ENCODE measurements around the gene EXOC3. TPM values are rescaled to one million over a fixed set of nuclear protein-coding genes. Genes with fewer than 3 reads are reported as not detected.
A peak's percentile ranks its signal among the peaks of the same experiment; 100 is the strongest.

EXOC3 gene
- polyA plus RNA-seq, 3 donors from 2014 or later = 22.6 to 43.9 (median 34.0) TPM

DNA sequence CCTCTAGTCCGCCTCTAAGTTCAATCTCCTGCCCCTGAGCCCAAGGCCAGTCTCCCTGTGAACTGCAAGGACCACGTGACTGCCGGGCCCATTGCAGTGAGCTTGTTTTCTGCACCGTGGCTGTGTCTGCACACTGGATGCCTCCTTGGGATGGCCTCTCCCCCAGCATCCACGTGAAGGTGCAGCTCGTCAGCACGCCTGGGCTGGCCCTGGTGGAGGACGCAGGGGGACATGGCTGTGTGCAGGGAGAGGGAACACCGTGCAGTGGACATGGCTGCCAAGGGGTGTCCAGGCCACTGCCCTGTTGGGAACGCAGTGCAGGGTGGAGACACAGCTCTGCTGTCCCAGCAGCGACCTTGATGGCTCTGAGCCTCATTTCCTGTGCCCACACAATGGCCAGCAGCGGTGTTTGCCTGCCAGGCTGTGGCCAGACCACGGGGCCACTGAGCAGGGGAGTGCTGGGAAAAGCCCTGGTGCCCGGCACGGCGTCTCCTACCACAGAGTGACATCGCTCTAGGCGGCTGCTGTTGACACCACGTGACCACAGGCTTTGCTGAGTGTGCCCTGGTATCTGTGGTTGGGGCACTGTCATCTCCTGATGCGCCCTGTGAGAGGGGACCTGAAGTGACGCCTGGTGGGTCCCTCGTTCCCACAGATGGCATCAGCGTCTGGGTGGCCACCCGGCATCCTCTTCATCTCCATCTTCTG lies 26.9 kb upstream of the EXOC3 start:
- Mint-ChIP-seq H3K4me3 (peak overlapping the region in 1 of 5 donors; percentile 70), H3K27me3 (ENCODE audit: low read depth in 3 of 3) (peaks cover 0 to 2% (median 2%) of the 10 kb centered on the region in 3 donors), H3K27ac (peak overlapping the region in 1 of 6 donors; percentile 86), H3K9me3 (no peaks in the 10 kb centered on the region), H3K36me3 (no peaks in the 10 kb centered on the region), H3K4me1 (no peaks in the 10 kb centered on the region)
- DNase-seq = no peak

DNA sequence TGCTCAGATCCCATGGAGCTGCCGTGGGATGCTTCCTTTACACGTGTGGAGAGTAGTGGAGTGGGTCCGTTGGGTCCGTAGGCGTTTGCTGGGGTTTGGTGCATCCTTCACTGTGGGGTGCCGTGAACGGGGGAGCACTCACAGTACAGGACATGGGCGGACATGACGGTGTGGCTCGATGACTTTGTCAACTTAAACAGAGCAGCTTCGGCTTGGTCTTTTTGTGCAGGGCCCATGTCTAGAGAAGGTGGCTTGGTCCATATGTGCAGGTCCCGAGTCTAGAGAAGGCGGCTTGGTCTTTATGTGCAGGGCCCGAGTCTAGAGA lies 26.4 kb upstream of the EXOC3 start:
- Mint-ChIP-seq H3K36me3 (no peaks in the 10 kb centered on the region), H3K27me3 (ENCODE audit: low read depth in 3 of 3) (peaks cover 0 to 2% (median 2%) of the 10 kb centered on the region in 3 donors), H3K4me3 (peak overlapping the region in 1 of 5 donors; percentile 70), H3K4me1 (no peaks in the 10 kb centered on the region), H3K27ac (peak overlapping the region in 1 of 6 donors; percentile 86), H3K9me3 (no peaks in the 10 kb centered on the region)
- DNase-seq = no peak

DNA sequence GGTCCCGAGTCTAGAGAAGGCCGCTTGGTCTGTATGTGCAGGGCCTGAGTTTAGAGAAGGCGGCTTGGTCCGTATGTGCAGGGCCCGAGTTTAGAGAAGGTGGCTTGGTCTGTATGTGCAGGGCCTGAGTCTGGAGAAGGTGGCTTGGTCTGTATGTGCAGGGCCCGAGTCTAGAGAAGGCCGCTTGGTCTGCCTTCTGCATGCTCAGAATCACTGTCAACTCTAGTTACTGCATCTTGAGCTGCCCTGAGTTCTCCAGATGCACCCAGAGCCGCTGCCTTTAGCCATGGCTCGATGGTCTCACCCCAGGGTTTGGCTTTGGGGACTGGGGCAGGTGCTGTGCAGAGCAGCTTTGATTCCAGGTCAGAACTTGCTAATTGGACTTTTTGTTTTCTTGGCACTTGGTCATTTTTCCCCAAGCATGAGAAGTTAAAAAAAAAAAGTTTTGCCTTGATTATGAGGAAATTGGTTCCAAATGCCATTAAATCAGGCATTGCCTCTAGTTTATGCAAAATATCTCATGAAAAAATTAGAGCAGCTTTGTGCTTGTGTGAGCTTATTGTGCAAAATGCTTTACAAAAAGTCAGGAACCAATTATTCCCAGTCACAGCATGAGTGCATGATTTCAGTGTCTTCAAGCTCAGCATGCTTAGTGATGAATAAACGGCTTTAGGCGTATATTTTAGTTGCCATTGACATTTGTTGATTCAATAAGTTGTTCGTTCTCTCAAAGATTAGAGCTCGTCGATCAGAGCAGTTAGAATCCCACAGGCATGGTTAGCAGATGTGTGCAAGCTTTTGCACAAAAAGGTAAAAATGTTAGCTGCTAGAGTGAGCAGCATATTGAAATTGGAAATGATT lies 25.4 kb upstream of the EXOC3 start:
- Mint-ChIP-seq H3K27me3 (ENCODE audit: low read depth in 3 of 3) (peaks cover 0 to 2% (median 0%) of the 10 kb centered on the region in 3 donors), H3K36me3 (no peaks in the 10 kb centered on the region), H3K9me3 (no peaks in the 10 kb centered on the region), H3K4me1 (no peaks in the 10 kb centered on the region), H3K4me3 (no peak overlapping the region), H3K27ac (no peak overlapping the region)
- no peak for DNase-seq

DNA sequence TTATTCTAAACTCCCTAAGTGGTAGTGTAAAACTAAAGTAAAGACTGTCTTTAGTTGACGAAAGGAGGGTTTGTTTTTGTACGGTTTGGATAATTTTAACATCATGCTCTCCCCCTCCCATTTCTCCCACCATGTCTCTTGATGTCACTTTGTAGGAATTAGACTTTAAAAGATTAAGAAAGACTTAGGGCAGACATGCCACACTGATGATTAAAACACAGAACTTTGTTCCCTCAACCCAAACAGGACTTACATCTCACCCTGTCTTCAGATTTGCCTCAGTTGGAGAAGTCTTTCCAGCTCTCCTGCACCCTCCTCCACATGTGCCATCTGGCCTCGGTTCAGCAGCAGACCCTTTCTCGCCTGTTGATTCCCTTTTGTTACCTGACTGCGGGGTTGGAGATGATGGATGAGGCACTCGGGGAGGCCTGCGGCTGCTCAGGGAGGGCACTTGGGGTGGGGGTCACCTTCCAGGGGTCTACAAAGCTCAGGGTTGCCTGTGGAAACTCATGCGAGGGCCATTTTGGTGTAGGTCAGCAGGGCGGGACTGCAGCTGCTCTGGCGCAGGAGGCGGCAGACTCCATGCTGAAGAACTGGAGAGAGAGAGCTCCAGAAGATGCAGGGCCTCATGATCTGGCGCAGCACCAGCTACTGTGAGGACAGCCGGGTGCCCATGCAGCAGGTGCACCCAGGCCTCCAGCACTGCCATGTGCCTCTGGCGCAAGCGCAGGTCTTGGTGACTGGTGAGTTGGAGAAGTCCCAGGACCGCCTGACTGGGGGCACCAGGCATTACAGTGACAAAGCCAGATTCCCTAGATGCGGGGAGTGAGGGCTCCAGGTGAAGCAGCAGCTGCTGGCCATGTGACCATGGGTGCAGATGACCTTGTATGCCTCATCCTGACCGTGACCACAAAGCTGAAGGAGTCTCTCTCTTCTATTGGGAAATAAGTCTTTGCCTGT lies 24.5 kb upstream of the EXOC3 start:
- H3K9me3 Mint-ChIP-seq = no peaks in the 10 kb centered on the region
- peaks cover 4 to 6% of the 10 kb centered on the region in 2 donors for H3K4me1 Mint-ChIP-seq
- no peak for DNase-seq
- no peak overlapping the region for H3K4me3 Mint-ChIP-seq
- H3K36me3 Mint-ChIP-seq = no peaks in the 10 kb centered on the region
- H3K27me3 Mint-ChIP-seq (ENCODE audit: low read depth in 3 of 3) = peaks cover 0 to 2% (median 2%) of the 10 kb centered on the region in 3 donors
- no peak overlapping the region for H3K27ac Mint-ChIP-seq

DNA sequence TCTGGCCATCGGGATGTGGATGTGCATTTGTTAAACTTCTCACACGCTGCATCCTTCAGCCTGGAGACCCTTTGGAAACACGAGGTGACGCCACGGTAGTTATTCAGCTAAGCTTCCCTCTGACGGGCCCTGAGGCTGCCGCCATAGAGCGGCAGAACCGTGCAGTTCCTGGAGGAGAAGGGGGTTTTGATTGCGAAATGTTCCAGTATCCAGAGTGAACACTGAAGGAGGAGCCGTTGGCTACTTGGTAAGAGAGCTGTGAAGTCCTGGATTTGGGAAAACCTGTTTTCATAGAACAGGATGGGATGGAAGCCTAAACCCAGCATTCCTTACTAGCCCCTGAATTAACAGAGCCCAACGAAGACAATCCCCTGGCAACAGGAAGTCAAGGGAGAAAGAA lies 23.0 kb upstream of the EXOC3 start:
- DNase-seq = no peak
- Mint-ChIP-seq H3K9me3 (no peaks in the 10 kb centered on the region), H3K4me3 (no peak overlapping the region), H3K27ac (no peak overlapping the region), H3K27me3 (ENCODE audit: low read depth in 3 of 3) (peaks cover 0 to 7% (median 4%) of the 10 kb centered on the region in 3 donors), H3K4me1 (peaks cover 8% of the 10 kb centered on the region in 2 donors), H3K36me3 (no peaks in the 10 kb centered on the region)

DNA sequence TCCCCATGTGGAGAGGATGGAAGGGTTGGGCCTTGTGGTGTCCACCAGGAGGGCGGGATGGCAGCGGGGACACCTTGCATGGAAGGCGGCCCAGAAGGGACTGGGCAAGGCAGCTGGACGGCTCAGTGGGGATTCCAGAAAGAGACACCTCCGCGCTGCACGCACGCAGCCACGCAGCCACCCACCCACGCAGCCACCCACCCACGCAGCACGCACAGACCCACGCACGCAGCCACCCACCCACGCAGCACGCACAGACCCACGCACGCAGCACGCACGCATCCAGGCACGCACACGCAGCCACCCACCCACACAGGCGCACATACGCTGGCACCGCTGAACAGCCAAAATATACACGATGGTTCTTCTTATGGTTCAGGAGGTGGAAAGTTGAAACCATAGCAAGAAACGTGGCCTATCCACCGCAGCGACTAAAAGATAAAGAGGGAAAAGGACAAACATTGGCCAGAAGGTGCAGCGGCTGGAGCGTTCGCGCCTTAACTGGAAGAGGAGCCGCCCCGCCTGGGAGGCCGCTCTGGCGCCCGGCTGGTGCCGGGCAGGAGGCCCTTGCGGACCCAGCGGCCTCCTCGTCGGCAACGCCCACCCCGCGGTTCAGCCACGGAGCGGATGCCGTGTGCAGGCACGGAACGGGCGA lies 22.2 kb upstream of the EXOC3 start:
- DNase-seq = no peak
- Mint-ChIP-seq H3K9me3 (no peaks in the 10 kb centered on the region), H3K36me3 (no peaks in the 10 kb centered on the region), H3K4me3 (no peak overlapping the region), H3K27me3 (ENCODE audit: low read depth in 3 of 3) (peaks cover 0 to 7% (median 4%) of the 10 kb centered on the region in 3 donors), H3K27ac (no peak overlapping the region), H3K4me1 (peaks cover 8% of the 10 kb centered on the region in 2 donors)

DNA sequence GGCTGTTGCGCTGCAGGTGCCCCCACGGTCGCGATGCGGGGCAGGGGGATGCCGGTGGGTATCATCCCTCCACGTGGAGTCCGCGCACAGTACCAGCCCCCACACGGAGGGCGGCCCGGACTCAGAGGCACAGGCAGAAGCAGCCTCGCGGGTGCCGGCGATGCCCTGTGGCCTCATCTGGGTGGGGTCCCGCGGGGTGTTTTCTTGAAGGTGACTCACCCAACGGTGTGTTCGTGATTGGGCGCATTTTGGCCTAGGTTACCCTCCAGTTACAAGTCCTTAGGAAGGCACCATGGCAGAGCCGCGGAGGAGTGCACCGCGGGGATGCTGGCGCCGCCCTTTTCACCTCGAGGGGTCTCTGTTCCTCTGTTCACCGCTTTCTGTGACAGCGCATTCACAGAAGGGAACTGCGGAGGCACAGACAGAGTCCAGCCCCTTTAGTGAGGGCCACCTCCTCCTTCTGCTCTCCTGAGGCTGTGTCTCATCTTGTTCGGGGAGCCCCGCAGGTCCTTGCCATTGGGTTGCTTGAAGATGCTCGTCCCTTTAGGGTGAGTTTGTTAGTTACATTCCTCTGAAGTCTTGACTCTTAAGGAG lies 21.6 kb upstream of the EXOC3 start:
- no peaks in the 10 kb centered on the region for H3K9me3 Mint-ChIP-seq
- H3K27me3 Mint-ChIP-seq (ENCODE audit: low read depth in 3 of 3) = peaks cover 1 to 7% (median 4%) of the 10 kb centered on the region in 3 donors
- peak overlapping the region in 1 of 6 donors; percentile 68 for H3K27ac Mint-ChIP-seq
- no peak for DNase-seq
- H3K36me3 Mint-ChIP-seq = no peaks in the 10 kb centered on the region
- H3K4me3 Mint-ChIP-seq = no peak overlapping the region
- peaks cover 8% of the 10 kb centered on the region in 2 donors for H3K4me1 Mint-ChIP-seq

DNA sequence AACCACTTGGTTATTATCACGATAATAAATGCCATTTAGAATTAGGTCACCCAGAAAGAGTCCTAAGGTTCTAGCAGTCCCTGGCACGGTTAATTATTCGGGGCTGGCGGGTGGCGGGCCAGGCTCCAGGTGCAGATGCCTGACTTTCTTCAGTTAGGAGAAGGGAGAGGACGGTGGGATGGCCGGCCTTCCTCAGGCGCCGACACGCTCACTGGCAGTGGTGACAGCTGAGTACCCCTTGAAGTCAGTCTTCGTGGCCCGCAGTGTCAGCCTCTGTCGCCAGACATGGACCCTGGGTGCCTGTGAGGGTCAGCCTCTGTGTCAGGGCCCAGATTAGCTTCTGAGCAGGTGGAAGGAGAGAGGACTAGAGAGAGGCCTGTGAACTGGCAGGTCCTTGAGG lies 21.1 kb upstream of the EXOC3 start:
- Mint-ChIP-seq H3K4me3 (no peak overlapping the region), H3K4me1 (peaks cover 8% of the 10 kb centered on the region in 2 donors), H3K9me3 (no peaks in the 10 kb centered on the region), H3K27me3 (ENCODE audit: low read depth in 3 of 3) (peaks cover 1 to 7% (median 4%) of the 10 kb centered on the region in 3 donors), H3K27ac (peak overlapping the region in 2 of 6 donors; percentile 46 to 68), H3K36me3 (no peaks in the 10 kb centered on the region)
- no peak for DNase-seq

DNA sequence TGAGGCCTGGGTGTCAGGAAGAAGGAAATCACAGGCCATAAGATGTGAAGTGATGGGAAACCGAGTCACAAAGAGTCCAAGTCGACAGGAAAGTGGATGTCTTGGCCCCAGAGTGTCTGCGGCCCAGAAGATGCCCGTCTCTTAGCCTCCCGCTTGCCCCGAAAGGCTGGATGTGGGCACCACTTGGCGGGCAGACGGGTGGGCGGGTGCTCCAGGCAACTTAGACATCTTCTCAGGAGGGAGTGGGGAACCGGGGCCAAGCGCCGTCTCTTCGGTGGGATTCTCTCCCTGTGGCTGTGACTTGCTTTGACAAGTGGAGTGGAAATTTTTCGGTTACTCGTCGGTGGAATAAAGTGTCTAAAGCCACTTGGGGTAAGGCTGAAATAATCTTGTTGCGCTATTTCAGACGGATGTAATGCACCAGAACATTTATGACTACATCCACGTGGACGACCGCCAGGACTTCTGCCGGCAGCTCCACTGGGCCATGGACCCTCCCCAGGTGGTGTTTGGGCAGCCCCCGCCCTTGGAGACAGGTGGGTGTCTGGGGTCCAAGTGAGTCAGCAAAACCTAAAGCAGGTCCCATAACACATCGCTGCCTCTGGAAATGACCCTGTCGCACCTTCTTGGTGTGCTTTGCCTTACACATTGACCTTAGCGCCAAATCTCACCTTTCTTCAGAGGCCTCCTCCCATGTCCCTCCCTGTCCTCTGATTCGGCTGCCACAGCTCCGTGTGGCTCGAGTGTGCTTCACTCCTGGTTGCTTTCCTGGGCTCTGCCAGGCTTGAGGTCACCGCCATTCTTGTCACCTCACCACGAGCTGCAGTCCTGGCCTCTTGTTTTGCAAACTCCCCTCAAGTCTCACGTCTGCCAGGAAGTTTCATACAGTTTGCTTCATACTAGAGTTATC lies 20.4 kb upstream of the EXOC3 start:
- Mint-ChIP-seq H3K4me1 (peaks cover 8% of the 10 kb centered on the region in 2 donors), H3K27me3 (ENCODE audit: low read depth in 3 of 3) (peaks cover 1 to 7% (median 4%) of the 10 kb centered on the region in 3 donors), H3K27ac (peak overlapping the region in 1 of 6 donors; percentile 89)

DNA sequence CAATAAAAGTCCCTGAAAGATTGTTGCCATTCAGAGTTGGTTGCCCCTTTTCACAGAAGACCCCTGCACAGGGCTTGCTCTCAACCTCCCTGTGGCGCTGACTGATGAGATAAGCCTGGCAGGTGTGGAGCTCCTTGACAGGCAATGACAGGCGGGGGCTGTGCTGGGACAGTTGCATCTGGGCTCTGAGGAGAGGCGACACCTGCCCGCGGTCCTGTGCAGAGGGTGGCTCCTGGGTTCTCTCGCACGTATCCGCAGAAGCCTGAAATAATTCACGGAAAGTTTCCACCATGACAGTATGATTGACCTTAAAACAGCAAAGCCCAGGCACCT lies 19.8 kb upstream of the EXOC3 start:
- Mint-ChIP-seq H3K27me3 (ENCODE audit: low read depth in 3 of 3) (peaks cover 1 to 7% (median 4%) of the 10 kb centered on the region in 3 donors), H3K4me1 (peaks cover 8% of the 10 kb centered on the region in 2 donors), H3K36me3 (no peaks in the 10 kb centered on the region), H3K4me3 (peak overlapping the region in 2 of 5 donors; percentile 64 to 72), H3K9me3 (no peaks in the 10 kb centered on the region), H3K27ac (peak overlapping the region in 2 of 6 donors; percentile 68 to 89)
- no peak for DNase-seq

More for the DNA sequence above, 20.4 kb upstream of the EXOC3 start:
- no peaks in the 10 kb centered on the region for H3K9me3 Mint-ChIP-seq
- H3K4me3 Mint-ChIP-seq = peak overlapping the region in 1 of 5 donors; percentile 72
- no peak for DNase-seq
- no peaks in the 10 kb centered on the region for H3K36me3 Mint-ChIP-seq

DNA sequence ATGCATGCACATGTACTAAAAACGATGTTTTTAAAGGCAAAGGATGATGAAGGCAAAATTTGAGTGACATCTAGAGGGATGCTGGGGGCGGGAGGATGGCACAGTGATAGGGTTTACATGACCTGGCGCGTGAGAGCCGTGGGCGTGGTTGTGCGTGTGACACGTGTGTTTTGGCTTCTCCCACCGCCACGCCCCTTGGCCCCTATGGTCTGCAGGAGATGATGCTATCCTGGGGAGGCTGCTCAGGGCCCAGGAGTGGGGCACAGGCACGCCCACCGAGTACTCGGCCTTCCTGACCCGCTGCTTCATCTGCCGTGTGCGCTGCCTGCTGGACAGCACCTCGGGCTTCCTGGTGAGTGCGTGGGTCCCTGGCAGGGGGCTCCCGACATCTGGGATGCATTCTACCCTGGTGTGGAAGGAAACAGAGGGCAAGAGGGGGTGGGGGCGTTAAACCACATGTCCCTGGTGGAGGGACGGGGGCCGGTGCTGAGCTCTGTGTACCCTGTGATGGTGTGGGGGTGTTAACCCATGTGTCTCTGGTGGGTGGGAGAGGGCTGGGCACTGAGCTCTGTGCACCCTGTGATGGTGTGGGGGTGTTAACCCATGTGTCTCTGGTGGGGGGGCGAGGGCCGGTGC lies 19.2 kb upstream of the EXOC3 start:
- H3K9me3 Mint-ChIP-seq = no peaks in the 10 kb centered on the region

More for the DNA sequence above, 19.2 kb upstream of the EXOC3 start:
- Mint-ChIP-seq H3K4me1 (peaks cover 8% of the 10 kb centered on the region in 2 donors), H3K36me3 (no peaks in the 10 kb centered on the region), H3K4me3 (peak overlapping the region in 2 of 5 donors; percentile 64 to 72), H3K27me3 (ENCODE audit: low read depth in 3 of 3) (peaks cover 1 to 7% (median 4%) of the 10 kb centered on the region in 3 donors), H3K27ac (peak overlapping the region in 2 of 6 donors; percentile 68 to 89)
- peak in 1 of 3 donors; percentile 19 for DNase-seq
